ENCODE results near the gene ZNF526. TPM values are rescaled to one million over a fixed set of nuclear protein-coding genes. Genes with fewer than 3 reads are reported as not detected.

Gene ZNF526
- total RNA-seq, 1 donor from 2014 or later, result 7.8 TPM

GRCh38 chr19:42177686-42178019 lies 42.5 kb upstream of the ZNF526 start:
- H3K9ac ChIP-seq (ENCODE audit: low read depth in 1 of 3, low read length in 3 of 3), result no peak overlapping the region
- H3K4me3 ChIP-seq (ENCODE audit: low read length in 3 of 3), result no peak overlapping the region
- H3K4me1 ChIP-seq (ENCODE audit: control insufficient read depth in 3 of 3, insufficient read depth in 3 of 3, low read length in 3 of 3), result peaks cover 7 to 12% (median 10%) of the 10 kb centered on the region in 3 donors
- no peaks in the 10 kb centered on the region for H3K36me3 ChIP-seq (ENCODE audit: control insufficient read depth in 3 of 3, insufficient read depth in 3 of 3, low read length in 3 of 3)
- H3K9me3 ChIP-seq (ENCODE audit: control insufficient read depth in 3 of 3, low read length in 3 of 3), result no peaks in the 10 kb centered on the region
- no peak overlapping the region for H3K27ac ChIP-seq (ENCODE audit: low read depth, low read length)
- H3K27me3 ChIP-seq (ENCODE audit: control insufficient read depth in 3 of 3, insufficient read depth in 3 of 3, low read length in 3 of 3), result peaks cover 72 to 86% (median 74%) of the 10 kb centered on the region in 3 donors

DNA sequence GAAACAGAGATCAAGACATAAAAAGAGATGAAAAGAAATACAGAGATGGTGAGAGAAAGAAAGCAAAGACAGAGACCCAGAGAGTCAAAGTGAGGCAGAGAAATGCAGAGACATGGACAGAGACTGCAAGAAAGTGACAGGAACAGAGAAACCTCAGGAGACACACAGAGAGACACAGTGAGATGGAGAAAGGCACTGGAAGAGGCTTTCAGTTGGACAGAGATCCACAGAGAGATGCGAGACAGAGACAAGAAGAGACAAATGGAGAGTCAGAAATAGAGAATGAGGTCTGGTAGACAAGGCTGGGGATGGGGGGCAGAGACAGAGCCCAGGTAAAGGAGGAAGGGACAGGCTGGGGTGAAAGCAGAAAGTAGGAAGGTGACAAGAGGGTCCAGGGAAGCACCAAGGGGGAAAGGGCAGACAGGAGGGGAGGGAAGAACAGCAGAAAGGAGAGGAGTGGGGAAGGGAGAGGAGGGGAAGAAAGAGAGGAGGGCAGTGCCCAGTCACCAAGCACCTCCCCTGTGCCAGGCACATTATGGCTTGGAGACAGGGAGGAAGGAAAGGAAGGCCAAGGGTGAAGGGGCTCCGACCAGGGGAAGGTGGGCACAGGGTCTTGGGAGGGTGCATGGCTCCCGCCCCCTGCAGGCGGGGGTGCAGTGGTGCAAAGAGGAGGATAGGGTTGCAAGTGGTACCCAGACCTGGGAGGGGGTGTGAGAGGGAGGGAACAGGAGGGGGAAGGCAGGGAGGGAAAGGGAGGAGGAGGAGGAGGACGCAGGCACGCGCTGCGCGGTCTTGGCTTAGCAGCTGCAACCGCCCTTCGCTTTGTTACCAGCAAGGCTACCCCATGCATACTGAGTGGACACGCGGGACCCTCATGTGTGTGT lies 41.1 kb upstream of the ZNF526 start:
- Histone ChIP-seq H3K27me3 (ENCODE audit: control insufficient read depth in 3 of 3, insufficient read depth in 3 of 3, low read length in 3 of 3) (peaks cover 71 to 83% (median 71%) of the 10 kb centered on the region in 3 donors), H3K9me3 (ENCODE audit: control insufficient read depth in 3 of 3, low read length in 3 of 3) (no peaks in the 10 kb centered on the region), H3K4me1 (ENCODE audit: control insufficient read depth in 3 of 3, insufficient read depth in 3 of 3, low read length in 3 of 3) (peaks cover 7 to 12% (median 10%) of the 10 kb centered on the region in 3 donors), H3K4me3 (ENCODE audit: low read length in 3 of 3) (no peak overlapping the region), H3K9ac (ENCODE audit: low read depth in 1 of 3, low read length in 3 of 3) (no peak overlapping the region), H3K27ac (ENCODE audit: low read depth, low read length) (no peak overlapping the region), H3K36me3 (ENCODE audit: control insufficient read depth in 3 of 3, insufficient read depth in 3 of 3, low read length in 3 of 3) (no peaks in the 10 kb centered on the region)

DNA sequence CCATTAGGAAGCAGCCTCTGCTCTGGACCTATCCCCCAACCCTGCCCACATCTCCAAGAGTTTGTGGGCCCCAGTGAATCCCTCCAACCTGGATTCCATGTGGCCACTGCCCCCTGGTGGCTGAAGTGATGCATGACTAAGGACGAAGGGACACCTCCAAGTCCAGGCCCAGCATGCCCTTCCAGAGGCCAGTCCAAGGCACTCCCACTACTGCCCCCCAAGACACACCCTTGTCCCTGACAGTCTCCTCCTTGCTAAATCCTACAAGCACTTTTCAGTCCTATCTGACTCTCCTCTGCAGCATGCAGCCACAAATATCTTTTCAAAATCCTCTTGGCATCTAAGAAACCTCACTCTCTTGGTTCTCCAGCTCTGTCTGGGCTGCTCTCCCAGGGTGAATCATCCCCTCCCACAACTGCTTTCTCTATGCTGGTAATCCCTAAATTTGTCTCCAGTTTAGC lies 35.7 kb upstream of the ZNF526 start:
- H3K4me3 ChIP-seq (ENCODE audit: low read length in 3 of 3), result no peak overlapping the region
- H3K27ac ChIP-seq (ENCODE audit: low read depth, low read length), result no peak overlapping the region
- peak overlapping the region in 1 of 3 donors; percentile 32 for H3K9ac ChIP-seq (ENCODE audit: low read depth in 1 of 3, low read length in 3 of 3)
- H3K27me3 ChIP-seq (ENCODE audit: control insufficient read depth in 3 of 3, insufficient read depth in 3 of 3, low read length in 3 of 3), result peaks cover 29 to 35% (median 30%) of the 10 kb centered on the region in 3 donors
- no peaks in the 10 kb centered on the region for H3K36me3 ChIP-seq (ENCODE audit: control insufficient read depth in 3 of 3, insufficient read depth in 3 of 3, low read length in 3 of 3)
- H3K9me3 ChIP-seq (ENCODE audit: control insufficient read depth in 3 of 3, low read length in 3 of 3), result no peaks in the 10 kb centered on the region
- H3K4me1 ChIP-seq (ENCODE audit: control insufficient read depth in 3 of 3, insufficient read depth in 3 of 3, low read length in 3 of 3), result peaks cover 0 to 6% (median 0%) of the 10 kb centered on the region in 3 donors

GRCh38 chr19:42185277-42185676 lies 34.8 kb upstream of the ZNF526 start:
- H3K27me3 ChIP-seq (ENCODE audit: control insufficient read depth in 3 of 3, insufficient read depth in 3 of 3, low read length in 3 of 3), result peaks cover 20 to 26% (median 22%) of the 10 kb centered on the region in 3 donors
- H3K9me3 ChIP-seq (ENCODE audit: control insufficient read depth in 3 of 3, low read length in 3 of 3), result no peaks in the 10 kb centered on the region
- H3K36me3 ChIP-seq (ENCODE audit: control insufficient read depth in 3 of 3, insufficient read depth in 3 of 3, low read length in 3 of 3), result no peaks in the 10 kb centered on the region
- peaks cover 0 to 6% (median 0%) of the 10 kb centered on the region in 3 donors for H3K4me1 ChIP-seq (ENCODE audit: control insufficient read depth in 3 of 3, insufficient read depth in 3 of 3, low read length in 3 of 3)
- no peak overlapping the region for H3K4me3 ChIP-seq (ENCODE audit: low read length in 3 of 3)
- no peak overlapping the region for H3K9ac ChIP-seq (ENCODE audit: low read depth in 1 of 3, low read length in 3 of 3)
- no peak overlapping the region for H3K27ac ChIP-seq (ENCODE audit: low read depth, low read length)

DNA sequence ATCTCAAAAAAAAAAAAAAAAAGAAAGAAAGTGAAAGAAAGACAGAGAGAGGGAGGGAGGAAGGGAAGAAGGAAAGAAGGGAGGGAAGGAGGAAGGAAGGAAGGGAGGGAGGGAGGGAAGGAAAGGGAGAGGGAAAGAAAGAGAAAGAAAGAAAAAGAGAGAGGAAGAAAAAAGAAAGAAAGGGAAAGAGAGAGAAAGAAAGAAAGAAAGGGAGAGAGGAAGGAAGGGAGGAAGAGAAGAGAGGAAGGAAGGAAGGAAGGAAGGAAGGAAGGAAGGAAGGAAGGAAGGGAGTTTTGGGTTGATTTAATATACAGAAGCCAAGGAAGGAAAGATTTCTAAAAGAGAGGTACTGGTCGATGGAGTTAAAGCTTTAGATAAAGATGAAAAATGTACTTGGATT lies 31.4 kb upstream of the ZNF526 start:
- H3K4me1 ChIP-seq (ENCODE audit: control insufficient read depth in 3 of 3, insufficient read depth in 3 of 3, low read length in 3 of 3), result peaks cover 0 to 6% (median 0%) of the 10 kb centered on the region in 3 donors
- no peak overlapping the region for H3K27ac ChIP-seq (ENCODE audit: low read depth, low read length)
- H3K9me3 ChIP-seq (ENCODE audit: control insufficient read depth in 3 of 3, low read length in 3 of 3), result peaks cover 3 to 4% (median 4%) of the 10 kb centered on the region in 3 donors
- no peak overlapping the region for H3K4me3 ChIP-seq (ENCODE audit: low read length in 3 of 3)
- H3K9ac ChIP-seq (ENCODE audit: low read depth in 1 of 3, low read length in 3 of 3), result no peak overlapping the region
- H3K27me3 ChIP-seq (ENCODE audit: control insufficient read depth in 3 of 3, insufficient read depth in 3 of 3, low read length in 3 of 3), result no peaks in the 10 kb centered on the region
- no peaks in the 10 kb centered on the region for H3K36me3 ChIP-seq (ENCODE audit: control insufficient read depth in 3 of 3, insufficient read depth in 3 of 3, low read length in 3 of 3)

DNA sequence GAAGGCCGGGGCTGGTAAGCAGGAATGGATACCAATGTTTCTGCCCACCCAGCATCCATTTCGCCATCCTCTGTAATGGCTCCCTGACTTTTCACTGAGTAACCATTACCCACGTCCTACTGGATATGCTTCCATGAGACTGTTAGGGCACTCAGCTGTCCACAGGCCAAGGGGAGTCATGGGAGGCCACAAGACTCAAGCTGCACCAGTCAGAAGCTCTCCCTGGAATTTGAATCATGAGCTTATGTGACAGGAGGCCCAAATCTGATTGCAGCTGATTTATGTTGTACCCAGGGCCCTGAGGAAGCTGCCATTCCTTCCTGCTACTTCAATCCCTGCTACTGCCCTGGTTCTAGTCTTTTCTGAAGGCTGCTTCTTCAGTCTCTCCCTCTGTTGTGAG lies 31.0 kb upstream of the ZNF526 start:
- no peak overlapping the region for H3K9ac ChIP-seq (ENCODE audit: low read depth in 1 of 3, low read length in 3 of 3)
- peaks cover 0 to 6% (median 0%) of the 10 kb centered on the region in 3 donors for H3K4me1 ChIP-seq (ENCODE audit: control insufficient read depth in 3 of 3, insufficient read depth in 3 of 3, low read length in 3 of 3)
- no peak overlapping the region for H3K27ac ChIP-seq (ENCODE audit: low read depth, low read length)
- no peaks in the 10 kb centered on the region for H3K36me3 ChIP-seq (ENCODE audit: control insufficient read depth in 3 of 3, insufficient read depth in 3 of 3, low read length in 3 of 3)
- H3K4me3 ChIP-seq (ENCODE audit: low read length in 3 of 3), result no peak overlapping the region
- H3K9me3 ChIP-seq (ENCODE audit: control insufficient read depth in 3 of 3, low read length in 3 of 3), result peaks cover 4% of the 10 kb centered on the region in 3 donors
- no peaks in the 10 kb centered on the region for H3K27me3 ChIP-seq (ENCODE audit: control insufficient read depth in 3 of 3, insufficient read depth in 3 of 3, low read length in 3 of 3)

DNA sequence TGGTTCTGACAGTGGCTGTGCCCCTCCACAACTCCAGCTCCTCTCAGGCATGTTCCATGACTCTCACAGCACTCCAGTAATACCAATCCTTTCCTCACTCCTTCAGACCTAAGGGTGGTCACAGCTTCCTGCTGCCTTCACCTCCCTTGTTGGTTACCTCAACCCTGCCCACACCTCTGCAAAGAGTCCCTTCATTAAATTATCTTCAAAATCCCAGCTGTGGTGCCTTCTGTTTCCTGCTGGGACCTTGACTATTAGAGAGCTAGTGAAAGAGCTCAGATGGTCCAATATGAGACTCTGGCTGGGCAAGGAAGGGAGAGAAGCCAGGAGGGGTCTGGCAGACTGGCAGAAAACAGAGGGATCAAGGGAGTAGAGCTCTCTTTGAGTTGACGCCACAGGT lies 28.8 kb upstream of the ZNF526 start:
- Histone ChIP-seq H3K27me3 (ENCODE audit: control insufficient read depth in 3 of 3, insufficient read depth in 3 of 3, low read length in 3 of 3) (no peaks in the 10 kb centered on the region), H3K9me3 (ENCODE audit: control insufficient read depth in 3 of 3, low read length in 3 of 3) (peaks cover 4% of the 10 kb centered on the region in 3 donors), H3K4me1 (ENCODE audit: control insufficient read depth in 3 of 3, insufficient read depth in 3 of 3, low read length in 3 of 3) (no peaks in the 10 kb centered on the region), H3K27ac (ENCODE audit: low read depth, low read length) (no peak overlapping the region), H3K4me3 (ENCODE audit: low read length in 3 of 3) (no peak overlapping the region), H3K36me3 (ENCODE audit: control insufficient read depth in 3 of 3, insufficient read depth in 3 of 3, low read length in 3 of 3) (peaks cover 0 to 2% (median 0%) of the 10 kb centered on the region in 3 donors), H3K9ac (ENCODE audit: low read depth in 1 of 3, low read length in 3 of 3) (no peak overlapping the region)

GRCh38 chr19:42191855-42192254 lies 28.3 kb upstream of the ZNF526 start:
- Histone ChIP-seq H3K9ac (ENCODE audit: low read depth in 1 of 3, low read length in 3 of 3) (no peak overlapping the region), H3K27me3 (ENCODE audit: control insufficient read depth in 3 of 3, insufficient read depth in 3 of 3, low read length in 3 of 3) (peaks cover 0 to 1% (median 0%) of the 10 kb centered on the region in 3 donors), H3K9me3 (ENCODE audit: control insufficient read depth in 3 of 3, low read length in 3 of 3) (peaks cover 4% of the 10 kb centered on the region in 3 donors), H3K27ac (ENCODE audit: low read depth, low read length) (no peak overlapping the region), H3K36me3 (ENCODE audit: control insufficient read depth in 3 of 3, insufficient read depth in 3 of 3, low read length in 3 of 3) (peaks cover 0 to 2% (median under 1%) of the 10 kb centered on the region in 3 donors), H3K4me3 (ENCODE audit: low read length in 3 of 3) (no peak overlapping the region), H3K4me1 (ENCODE audit: control insufficient read depth in 3 of 3, insufficient read depth in 3 of 3, low read length in 3 of 3) (no peaks in the 10 kb centered on the region)

GRCh38 chr19:42193294-42193693 lies 26.8 kb upstream of the ZNF526 start:
- no peak overlapping the region for H3K4me3 ChIP-seq (ENCODE audit: low read length in 3 of 3)
- peaks cover 0 to 3% (median 0%) of the 10 kb centered on the region in 3 donors for H3K27me3 ChIP-seq (ENCODE audit: control insufficient read depth in 3 of 3, insufficient read depth in 3 of 3, low read length in 3 of 3)

DNA sequence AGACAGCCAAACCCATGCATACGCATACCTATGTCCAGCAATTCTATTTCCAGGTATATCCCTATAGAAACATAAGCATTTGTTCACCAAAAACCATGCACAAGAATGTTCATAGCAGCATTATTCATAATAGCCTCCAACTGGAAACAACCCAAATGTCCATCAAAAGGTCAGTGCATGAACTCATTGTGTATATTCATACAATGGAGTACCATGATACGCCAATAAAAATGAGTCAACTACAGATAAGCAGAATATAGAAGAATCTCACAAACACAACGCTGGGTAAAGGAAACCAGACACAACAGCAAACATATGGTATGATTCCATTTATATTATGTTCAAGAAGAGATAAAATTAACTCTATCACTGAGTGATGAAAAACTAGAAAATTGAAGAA lies 26.4 kb upstream of the ZNF526 start:
- Histone ChIP-seq H3K27me3 (ENCODE audit: control insufficient read depth in 3 of 3, insufficient read depth in 3 of 3, low read length in 3 of 3) (peaks cover 0 to 3% (median 0%) of the 10 kb centered on the region in 3 donors), H3K4me1 (ENCODE audit: control insufficient read depth in 3 of 3, insufficient read depth in 3 of 3, low read length in 3 of 3) (no peaks in the 10 kb centered on the region), H3K9ac (ENCODE audit: low read depth in 1 of 3, low read length in 3 of 3) (no peak overlapping the region), H3K27ac (ENCODE audit: low read depth, low read length) (no peak overlapping the region), H3K9me3 (ENCODE audit: control insufficient read depth in 3 of 3, low read length in 3 of 3) (peaks cover 4% of the 10 kb centered on the region in 3 donors), H3K36me3 (ENCODE audit: control insufficient read depth in 3 of 3, insufficient read depth in 3 of 3, low read length in 3 of 3) (peaks cover 8 to 10% (median 10%) of the 10 kb centered on the region in 3 donors), H3K4me3 (ENCODE audit: low read length in 3 of 3) (no peak overlapping the region)

More at GRCh38 chr19:42193294-42193693, 26.8 kb upstream of the ZNF526 start:
- Histone ChIP-seq H3K4me1 (ENCODE audit: control insufficient read depth in 3 of 3, insufficient read depth in 3 of 3, low read length in 3 of 3) (no peaks in the 10 kb centered on the region), H3K36me3 (ENCODE audit: control insufficient read depth in 3 of 3, insufficient read depth in 3 of 3, low read length in 3 of 3) (peaks cover 5 to 7% (median 7%) of the 10 kb centered on the region in 3 donors), H3K9me3 (ENCODE audit: control insufficient read depth in 3 of 3, low read length in 3 of 3) (peaks cover 4% of the 10 kb centered on the region in 3 donors), H3K9ac (ENCODE audit: low read depth in 1 of 3, low read length in 3 of 3) (no peak overlapping the region), H3K27ac (ENCODE audit: low read depth, low read length) (no peak overlapping the region)

Measured in skeletal muscle tissue (tissue), 4 donors.